Measurements from ENCODE around the gene DHRS3.

- no peak for TF ChIP-seq CTCF (conservative IDR thresholded peaks at IDR 0.05 in 1 of 2, IDR thresholded peaks at IDR 0.05 in 1 of 2; ENCODE audit: extremely low read depth in 1 of 2, insufficient read depth in 1 of 2, low read depth in 1 of 2, low read length in 2 of 2)
- no peak for TF ChIP-seq EZH2 (IDR thresholded peaks at IDR 0.05; ENCODE audit: borderline replicate concordance, low read length)
Observed at GRCh38 chr1:12565094-12565965, 52.7 kb downstream of the DHRS3 start.
